ENCODE measurements around the gene PCBP2.
A peak's percentile ranks its signal among the peaks of the same experiment; 100 is the strongest.

The PCBP2 gene

DNA sequence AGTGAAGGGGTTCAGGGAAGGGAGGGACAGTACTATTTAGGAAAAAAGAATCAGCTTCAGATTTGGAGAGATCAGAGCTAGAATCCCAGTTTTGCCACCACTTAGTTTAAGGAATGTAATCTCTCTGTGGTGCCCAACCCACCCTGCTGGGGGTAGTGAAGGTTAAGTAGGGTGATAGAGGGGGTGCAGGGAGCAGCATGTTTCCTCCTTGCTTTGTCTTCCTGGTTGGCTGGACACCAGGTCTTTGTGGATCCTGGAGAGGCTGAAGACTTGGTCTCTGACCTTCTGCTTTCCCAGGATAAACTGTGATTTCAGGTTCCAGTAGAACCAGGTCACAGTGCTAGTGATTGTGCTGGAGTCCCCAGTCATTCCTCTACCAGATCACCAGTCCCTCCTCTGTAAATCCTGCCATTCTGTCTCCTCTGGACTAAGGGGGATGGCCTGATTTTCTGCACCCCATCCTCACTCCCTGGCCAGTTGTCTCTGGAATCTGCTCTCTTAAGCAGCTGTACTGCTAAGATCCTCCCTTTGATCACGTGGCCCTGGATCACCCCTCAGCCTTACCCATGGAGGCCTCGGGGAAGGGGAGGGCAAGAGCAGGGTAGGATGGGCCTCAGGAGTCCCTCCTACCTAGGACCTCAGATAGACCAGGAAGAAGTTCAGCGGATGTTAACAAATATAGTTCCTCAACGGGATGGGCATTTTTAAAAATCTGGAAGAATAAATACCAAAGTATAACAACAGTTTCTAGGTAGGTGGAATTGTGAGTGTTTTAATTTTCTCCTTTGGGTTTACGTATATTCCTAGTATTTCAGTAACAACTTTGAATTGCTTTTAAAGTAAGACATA lies 44.2 kb downstream of the PCBP2 start:
- DNase-seq = no peak

DNA sequence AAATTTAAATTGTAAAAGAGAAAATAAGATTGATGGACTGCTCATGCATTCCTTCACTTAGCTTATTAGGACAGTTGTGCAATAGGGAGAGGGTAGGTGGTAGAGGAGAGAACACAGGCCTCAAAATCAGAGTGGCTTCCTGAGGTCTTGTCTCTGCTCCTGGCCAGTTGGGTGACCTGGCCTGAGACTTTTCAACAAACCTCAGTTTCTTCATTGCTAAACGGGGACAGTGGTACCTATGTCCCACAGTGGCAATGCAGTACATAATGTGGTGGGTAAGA lies 44.8 kb downstream of the PCBP2 start:
- no peak for DNase-seq

DNA sequence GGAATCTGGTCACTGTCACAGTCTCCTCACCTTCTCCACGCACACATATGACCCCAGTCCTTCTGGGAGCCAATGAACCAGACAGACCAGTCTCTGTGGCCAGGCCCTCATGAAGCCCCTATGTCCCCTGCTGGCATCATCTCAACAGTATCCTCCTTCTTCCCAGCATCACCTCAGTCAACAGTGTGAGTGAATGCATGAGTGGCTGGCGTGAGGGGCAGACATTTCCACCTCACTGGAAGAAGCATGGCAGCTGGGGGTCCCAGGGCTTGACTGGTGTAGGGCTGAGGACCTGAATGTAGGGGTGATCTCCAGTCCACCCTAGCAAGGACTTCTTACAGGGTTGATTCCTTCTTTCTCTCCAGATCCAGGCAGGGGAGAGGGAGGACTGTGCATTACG lies 45.6 kb downstream of the PCBP2 start:
- no peak for DNase-seq

GRCh38 chr12:53498235-53498630 lies 46.3 kb downstream of the PCBP2 start:
- no peak for DNase-seq

DNA sequence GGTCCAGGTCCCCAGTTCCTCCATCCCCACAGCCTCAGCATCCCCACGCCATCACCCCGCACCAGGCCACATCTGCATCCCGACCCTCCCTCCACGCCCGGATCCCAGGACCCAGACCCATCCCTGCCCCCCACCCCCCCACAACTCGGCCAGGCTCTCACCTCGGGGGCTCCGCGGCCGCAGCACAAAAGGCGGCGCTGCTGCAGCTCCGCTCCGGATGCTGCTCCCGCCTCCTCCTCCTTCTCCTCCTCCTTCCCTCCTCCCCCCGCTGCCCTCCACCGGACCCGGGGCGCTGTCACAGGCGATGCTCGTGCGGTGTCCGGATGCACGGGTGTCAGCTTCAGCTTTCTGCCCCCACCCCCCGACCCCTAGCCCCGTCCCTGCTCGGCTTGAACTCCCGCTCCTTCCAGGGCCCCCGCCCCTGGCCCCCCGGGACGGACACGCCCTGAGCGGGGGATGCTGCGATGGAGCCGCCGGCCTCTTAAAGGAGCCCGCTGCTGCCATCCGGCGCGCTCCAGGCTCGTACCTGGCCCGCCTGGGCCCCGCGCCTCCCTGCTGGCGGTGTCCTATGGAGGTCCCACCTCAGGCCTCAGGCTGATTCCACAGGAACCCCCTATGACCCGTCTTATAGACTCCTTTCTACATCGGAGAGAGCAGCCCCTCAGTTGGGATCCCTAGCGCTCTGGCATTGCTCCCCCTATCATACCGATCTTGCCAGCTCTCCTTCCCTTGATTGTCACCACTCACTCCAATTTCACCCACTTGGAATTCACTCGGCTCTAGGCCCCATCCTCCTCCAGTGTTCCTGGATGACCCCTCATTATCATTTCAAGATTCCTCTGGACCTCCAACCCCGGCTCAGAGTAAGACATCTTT lies 47.6 kb downstream of the PCBP2 start, which contains the start of gene MAP3K12:
MAP3K12 (minus strand) TSS at position 193 of the 876 bp plus-strand sequence. CDS start 12,067 bp downstream, outside the sequence.
- peak; percentile 75 for DNase-seq

- no peak for DNase-seq
These were observed 48.4 kb downstream of the PCBP2 start for GRCh38 chr12:53500142-53500775.

DNA sequence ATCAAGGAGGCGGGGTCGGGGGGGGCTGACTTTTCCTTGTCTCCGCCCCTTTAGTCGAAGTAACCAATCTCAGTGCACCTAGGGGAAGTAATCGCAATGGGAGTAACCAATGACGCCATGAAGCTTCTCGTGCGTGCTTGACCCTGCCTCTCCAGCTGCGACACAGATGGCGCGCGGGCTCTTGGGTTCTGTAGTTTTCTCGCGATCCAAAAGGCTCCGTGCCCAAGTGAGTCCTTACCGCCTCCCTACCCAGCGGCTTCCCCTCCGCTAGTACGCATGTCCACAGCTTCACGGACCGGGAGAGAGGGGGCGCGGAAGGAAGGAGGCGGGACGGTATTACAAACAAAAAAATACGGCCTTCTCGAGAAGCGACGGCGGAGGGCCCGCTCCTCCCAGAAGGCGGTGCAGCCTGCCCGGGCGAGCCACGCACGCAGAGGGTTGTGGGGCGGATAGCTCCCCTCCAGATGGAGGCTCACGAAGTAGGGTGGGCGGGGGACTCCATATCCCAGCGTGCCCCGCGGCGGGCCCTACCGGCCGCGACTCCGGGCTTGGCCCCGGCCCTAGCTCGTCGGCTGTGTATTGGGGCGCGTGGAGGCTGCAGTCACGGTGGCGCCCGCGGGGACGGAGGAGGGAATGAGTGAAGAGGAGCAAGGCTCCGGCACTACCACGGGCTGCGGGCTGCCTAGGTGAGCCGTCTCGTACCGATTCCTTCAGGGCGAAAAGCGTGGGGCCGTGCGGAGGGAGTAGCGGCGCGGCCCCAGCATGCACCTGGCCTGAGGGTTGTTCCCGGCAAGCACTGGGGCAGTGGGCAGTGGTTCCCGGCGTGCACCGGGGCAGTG lies 49.1 kb downstream of the PCBP2 start, which contains the start of gene TARBP2:
TARBP2 (plus strand) TSS at position 508 of the 839 bp plus-strand sequence; CDS start at position 634, 126 bp downstream.
- peak; percentile 99 for DNase-seq

- no peak for DNase-seq
These were observed 49.8 kb downstream of the PCBP2 start for GRCh38 chr12:53501615-53502181.

GRCh38 chr12:53502331-53502730 lies 50.4 kb downstream of the PCBP2 start:
- no peak for DNase-seq

DNA sequence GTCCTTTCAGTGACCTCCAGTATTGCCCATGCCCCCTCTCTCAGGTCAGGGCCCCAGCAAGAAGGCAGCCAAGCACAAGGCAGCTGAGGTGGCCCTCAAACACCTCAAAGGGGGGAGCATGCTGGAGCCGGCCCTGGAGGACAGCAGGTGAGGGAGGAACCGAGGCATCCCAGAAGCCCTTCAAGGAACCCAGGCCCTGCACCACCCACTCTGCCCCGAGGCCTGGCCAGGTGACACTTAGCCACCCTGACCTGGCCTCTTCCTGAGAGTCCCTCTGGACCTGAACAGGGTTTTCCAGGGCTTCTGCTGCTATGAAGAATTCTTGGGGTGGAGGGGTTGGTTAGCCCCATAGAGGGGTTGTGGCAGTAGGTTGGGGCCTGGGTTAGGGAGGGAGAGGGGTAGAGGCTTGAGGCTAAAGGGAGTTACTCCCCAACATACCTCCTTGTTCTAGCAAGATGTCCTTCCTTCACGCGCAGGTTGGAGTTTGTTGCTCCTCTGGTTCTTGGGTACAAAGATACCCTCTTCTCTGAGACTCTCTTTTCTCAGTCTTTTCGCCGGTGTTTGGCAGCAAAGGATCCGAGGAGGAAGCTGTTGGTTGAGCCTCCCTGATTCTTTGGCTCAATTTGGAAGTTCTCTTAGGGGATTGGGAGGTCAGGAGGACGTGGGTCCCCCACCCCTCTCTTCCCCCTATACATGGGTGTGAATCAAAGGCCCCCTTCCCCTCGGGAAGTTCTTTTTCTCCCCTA lies 51.3 kb downstream of the PCBP2 start:
- no peak for DNase-seq

- no peak for DNase-seq
These were observed 52.4 kb downstream of the PCBP2 start for GRCh38 chr12:53504004-53504920.

DNA sequence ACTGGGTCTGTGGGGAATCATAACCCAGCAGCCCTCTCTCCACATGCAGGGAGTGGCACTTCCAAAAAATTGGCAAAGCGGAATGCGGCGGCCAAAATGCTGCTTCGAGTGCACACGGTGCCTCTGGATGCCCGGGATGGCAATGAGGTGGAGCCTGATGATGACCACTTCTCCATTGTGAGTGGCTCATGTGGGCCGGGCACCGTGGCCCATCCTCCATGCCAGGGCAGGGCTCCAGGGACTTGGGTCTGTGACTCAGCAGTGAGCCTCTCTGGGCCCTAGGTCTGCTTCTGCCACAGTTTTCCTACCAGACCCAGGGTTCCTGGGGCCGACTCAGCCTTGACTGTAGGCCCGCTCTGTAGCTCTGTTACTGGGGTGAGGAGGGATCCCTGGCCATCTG lies 53.2 kb downstream of the PCBP2 start:
- DNase-seq = no peak

DNA sequence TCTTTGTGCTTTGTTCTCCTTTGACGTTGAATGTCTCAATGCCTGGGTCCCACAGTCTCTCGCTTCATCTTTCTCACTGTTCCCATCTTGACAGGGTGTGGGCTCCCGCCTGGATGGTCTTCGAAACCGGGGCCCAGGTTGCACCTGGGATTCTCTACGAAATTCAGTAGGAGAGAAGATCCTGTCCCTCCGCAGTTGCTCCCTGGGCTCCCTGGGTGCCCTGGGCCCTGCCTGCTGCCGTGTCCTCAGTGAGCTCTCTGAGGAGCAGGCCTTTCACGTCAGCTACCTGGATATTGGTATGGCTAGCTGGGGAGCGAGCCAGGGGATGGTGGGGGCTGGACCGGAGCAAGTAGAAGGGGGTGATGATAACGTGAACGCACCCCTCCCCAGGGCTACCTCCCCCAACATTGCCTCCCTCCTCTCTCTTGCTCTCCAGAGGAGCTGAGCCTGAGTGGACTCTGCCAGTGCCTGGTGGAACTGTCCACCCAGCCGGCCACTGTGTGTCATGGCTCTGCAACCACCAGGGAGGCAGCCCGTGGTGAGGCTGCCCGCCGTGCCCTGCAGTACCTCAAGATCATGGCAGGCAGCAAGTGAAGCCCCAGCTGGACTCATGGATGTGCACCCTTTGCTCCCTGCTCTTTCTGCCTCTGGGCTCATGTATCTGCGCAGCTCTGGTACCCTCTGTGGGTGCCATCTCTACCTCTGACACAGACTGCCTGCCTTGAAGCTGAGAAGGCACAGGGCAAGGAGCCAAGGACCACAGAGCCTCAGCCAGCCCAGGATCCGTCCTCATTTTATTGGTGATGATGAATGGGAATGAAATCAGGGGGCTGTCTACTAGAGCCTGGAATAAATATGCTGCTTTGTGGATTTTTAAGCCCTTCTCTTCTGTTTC lies 53.9 kb downstream of the PCBP2 start:
- no peak for DNase-seq

- no peak for DNase-seq
These were observed 54.5 kb downstream of the PCBP2 start for GRCh38 chr12:53506450-53506785.

DNA sequence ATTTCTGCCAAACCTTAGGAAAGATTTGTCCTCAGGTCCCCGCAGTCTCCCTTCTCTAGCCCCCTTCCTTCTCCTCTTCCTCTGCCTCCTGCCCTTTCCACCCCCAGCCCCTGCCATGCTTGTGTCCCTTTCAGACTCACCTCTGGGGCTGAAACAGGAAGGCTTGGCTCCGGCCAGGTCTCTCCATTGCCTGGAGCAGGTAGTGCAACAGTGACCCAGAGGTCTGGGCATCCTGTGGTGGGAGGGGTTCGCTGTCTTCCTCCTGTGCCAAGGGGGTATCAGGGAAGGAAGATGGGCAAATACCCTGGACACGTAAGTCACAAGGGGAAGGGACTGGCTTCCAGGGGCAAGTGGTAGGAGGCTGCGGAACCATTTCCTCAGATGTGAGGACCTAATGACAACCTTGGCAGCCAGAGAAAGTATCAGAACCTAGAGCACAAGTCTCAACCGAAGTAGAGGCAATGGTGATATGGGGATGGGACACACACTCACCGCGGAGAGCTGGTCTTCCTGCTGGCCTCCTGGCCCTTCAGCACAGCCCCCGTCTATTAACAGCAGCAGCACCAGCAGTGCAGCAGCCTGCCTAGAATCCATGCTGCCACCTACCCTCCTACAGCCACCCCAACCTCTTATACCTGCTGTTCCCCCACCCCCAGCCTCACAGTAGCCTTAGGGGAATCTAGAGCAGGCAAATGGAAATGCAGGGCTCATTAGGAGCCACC lies 55.1 kb downstream of the PCBP2 start, which contains the start of gene NPFF:
NPFF (minus strand) TSS at position 604 of the 722 bp plus-strand sequence; CDS start at position 594, 10 bp downstream.
- no peak for DNase-seq

DNA sequence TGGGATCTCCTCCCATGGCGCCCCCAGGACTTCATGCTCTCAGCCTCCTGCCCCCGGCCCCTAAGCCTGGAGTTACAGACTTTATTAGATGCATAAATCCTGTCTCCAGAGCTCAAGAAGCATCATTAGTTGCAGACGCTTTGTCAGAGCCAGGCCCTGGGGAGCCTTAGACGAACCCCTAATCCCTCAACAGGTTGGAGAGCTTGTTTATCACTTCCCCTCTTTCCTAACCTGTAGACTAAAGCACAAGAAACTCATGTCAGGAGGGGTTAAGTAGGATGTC lies 55.6 kb downstream of the PCBP2 start:
- no peak for DNase-seq

DNA sequence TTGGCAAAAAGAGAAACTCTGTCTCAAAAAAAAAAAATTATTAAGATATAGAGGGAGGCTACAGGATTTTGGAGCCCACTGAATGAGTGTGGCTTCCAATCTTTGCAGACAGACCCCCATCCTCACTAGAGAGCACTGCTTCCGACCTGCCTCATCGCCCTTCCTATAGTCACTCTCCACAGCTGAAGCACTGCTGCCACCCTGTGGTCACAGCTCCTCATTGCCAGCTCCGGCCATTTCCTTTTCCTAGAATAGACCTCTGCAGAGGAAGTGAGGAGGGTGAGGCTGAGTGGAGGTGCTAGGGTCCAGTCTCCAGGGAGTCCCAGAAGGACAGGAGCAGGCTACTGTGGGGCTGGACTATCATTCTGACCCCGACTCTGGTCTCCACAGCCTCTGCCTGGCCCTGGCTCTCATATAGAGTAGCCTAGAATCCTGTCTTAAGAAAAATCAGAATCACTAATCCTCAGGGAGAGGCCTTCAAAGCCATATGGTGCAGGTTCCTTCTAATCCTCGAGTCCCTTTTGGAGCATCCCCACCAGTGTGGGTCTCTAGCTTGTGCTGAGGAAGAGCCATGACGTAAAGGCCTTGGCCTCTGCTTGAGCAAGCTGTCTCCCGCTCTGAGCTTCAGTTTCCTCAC lies 56.8 kb downstream of the PCBP2 start:
- peak; percentile 93 for DNase-seq

GRCh38 chr12:53510181-53510812 lies 58.4 kb downstream of the PCBP2 start:
- DNase-seq = no peak

Data from stimulated activated CD8-positive, alpha-beta memory T cell treated with anti-CD3 and anti-CD28 coated beads, Interleukin-4, amount 100 ng/mL, for 48 hours (primary cell).